NCI-H446 treated with DMSO at 0.1 percent for 48 hours (cell line): ENCODE results near the gene ZER1.
A peak's percentile ranks its signal among the peaks of the same experiment; 100 is the strongest.

Experiments used
- DNase-seq: peaks from one replicate; lab custom pipeline; 2025; lab: John Stamatoyannopoulos, UW

ZER1 gene

DNA sequence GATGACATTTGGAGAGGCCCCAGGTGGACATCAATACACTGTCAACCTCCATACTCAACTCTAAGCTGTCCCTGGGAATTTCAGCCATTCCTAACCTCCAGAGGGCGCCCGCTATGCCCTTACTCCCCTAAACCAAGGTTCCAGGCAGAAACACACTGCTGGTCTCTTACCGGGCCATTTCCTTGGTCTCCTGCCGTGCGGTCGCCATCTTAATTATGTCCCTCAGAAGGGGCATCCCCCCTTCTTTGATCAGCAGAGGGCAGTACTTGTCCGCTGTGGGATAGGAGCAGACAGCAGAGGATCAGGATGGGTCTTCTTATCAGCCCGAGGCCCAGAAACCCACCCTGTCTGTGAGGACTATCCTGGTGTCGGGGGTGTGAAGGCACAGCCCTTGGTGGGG lies 38.5 kb downstream of the ZER1 start:
- DNase-seq, result no peak

DNA sequence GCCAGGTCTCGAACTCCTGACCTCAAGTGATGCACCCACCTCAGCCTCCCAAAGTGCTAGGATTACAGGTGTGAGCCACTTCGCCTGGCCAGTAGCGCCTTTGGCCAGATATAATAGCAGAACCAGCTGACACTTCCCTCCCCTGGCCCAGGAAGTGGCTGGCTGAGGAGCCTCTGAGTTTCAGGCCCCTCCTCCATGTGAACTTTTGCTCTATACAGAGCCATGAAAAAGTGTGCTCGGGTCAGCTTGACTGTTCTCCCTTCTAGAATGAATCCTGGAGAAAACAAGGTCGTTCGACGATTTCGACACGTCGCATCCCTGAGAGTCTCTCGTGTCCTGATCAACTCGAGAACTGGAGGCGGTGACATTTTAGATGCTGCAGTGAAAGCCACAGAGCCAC lies 39.2 kb downstream of the ZER1 start:
- DNase-seq, result no peak

DNA sequence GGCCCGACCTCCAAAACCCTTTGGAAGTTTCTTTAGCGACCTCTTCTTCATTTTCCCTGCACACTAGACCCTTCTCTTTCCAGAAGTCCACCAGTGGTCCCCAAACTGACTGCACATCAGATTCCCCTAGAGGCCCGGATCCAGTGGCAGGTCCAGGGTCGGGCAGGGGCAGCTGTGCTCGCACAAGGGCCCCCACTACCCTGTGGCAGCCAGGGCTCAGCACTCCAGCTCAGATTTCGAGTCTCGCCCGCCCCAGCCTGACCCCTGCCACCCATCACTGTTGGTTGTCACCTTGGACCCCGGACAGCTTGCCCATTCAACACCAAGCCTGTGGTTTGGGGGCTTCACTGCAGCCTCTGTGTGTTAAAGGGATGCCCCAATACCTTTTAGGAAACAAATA lies 40.0 kb downstream of the ZER1 start:
- no peak for DNase-seq

GRCh38 chr9:128731093-128731492 lies 40.6 kb downstream of the ZER1 start:
- no peak for DNase-seq

- no peak for DNase-seq
Measured at GRCh38 chr9:128729766-128730517, 41.8 kb downstream of the ZER1 start.

GRCh38 chr9:128729302-128729701 lies 42.4 kb downstream of the ZER1 start:
- no peak for DNase-seq

DNA sequence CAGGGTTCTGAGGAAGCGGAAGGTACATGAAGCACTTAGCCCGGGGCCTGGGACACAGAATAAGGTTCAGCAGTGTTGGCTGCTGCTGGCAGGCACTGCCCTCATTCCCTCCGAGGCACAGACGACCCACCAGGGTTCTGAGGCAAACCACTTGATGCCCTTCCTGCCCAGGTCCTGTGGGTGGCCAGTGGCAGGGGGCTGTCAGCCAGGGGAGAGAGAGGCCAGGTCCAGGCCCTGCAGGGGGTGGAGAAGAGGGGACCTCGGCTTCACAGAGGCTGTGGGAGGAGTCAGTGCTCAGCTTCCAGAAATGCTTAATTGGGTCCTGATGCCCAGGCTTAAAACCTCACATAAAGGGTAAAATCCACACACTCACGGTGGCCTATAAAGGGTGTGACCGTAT lies 43.4 kb downstream of the ZER1 start:
- DNase-seq, result no peak

DNA sequence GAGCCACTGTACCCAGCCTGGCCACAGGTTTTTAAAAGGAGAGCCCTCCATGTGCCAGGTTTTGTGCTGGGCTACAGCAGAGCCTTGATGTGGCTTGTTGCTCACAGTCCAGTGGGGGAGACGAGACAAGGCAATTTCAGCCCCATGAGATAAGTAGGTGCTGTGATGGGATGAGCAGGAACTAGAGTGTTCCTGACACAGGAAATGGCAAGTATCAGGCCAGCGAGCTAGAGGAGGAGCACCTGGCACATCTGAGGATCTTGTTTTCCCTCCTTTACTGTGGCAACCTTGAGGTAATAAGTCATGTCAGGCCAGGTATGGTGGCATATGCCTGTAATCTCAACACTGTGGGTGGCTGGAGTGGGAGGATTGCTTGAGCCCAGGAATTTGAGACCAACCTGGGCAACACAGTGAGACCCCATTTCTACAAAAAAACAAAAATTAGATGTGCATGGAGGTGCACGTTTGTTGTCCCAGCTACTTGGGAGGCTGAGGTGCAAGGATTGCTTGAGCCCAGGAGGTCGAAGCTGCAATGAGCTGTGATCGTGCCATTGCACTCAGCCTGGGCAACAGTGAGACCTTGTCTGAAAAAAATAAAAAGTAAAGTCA lies 44.0 kb downstream of the ZER1 start:
- no peak for DNase-seq

DNA sequence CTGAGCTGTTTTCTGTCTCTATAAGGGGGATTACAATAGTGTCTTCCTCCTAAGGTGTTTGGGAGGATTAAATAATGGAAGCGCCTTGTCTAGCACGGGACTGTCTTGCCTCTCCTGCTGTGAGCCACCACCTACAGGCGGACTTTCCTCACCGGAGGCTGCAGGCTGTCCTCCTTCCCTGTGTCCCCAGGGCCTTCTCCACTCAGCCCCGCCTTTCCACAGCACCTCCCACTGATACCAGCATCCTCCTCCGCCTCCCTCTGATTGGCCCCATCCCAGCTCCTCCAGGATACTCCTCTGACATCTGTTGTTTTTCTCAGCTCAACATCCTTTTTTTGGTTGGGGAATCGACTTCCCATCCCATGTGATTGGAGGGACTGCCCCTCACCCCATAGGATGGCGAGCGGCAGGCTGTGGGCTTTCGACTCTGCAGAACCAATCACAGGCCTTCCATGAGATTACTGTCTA lies 46.9 kb downstream of the ZER1 start:
- peak; percentile 79 for DNase-seq

- DNase-seq, result peak; percentile 92
Measured at GRCh38 chr9:128723866-128724743, 47.6 kb downstream of the ZER1 start, which contains the start of gene ZDHHC12. Gene ZDHHC12 (minus strand): TSS chr9:128724127. CDS start chr9:128724093, 34 bp downstream.

GRCh38 chr9:128723352-128723865 lies 48.3 kb downstream of the ZER1 start:
- no peak for DNase-seq

DNA sequence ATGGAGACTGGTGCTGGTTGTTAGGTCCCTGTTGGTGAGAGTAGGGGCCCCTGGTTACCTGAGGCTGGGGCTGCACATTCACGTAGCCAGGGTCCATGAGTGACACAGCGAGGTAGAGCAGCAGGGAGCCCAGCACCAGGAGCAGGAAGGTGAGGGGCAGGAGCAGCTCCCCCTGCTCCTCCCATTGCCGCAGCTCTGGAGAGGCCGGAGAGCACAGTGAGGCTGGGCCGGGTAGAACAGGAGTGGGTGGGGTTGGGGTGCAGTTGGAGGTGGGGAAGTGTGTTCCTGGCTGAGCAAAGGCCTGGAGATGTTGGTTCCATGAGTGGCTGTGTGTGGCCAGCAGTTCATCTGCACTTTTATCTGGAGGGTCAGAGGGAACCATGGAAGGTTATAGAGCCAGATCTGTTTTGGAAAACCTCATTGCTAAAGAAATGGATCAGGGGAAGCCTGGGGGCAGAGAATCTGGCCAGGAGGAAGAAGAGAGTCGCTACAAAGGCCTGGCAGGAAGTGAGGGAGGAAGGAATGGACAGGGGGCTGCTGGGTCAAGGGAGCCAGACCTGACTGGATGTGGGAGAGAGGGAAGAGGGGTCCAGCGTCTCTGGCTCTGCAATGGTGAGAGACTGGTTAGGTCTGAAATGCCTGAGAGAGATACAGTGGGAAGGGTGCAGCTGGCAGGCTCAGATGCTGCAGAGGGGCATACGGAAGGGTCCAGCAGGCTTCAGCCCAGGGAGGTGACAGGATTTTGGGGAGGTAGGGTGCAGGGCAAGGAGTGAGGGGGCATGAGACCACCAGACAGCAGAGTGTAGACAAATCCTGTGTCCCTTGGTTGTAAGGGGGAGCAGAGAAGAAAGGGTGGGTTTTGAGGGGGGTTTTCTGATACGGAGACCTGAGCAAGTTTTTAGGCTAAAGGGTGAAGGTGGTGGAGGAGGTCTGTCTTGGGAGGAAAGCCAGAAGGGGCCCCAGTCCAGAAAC lies 49.1 kb downstream of the ZER1 start:
- no peak for DNase-seq

GRCh38 chr9:128721487-128722010 lies 50.2 kb downstream of the ZER1 start:
- no peak for DNase-seq

- DNase-seq, result no peak
Measured at GRCh38 chr9:128720841-128721486, 50.8 kb downstream of the ZER1 start.

DNA sequence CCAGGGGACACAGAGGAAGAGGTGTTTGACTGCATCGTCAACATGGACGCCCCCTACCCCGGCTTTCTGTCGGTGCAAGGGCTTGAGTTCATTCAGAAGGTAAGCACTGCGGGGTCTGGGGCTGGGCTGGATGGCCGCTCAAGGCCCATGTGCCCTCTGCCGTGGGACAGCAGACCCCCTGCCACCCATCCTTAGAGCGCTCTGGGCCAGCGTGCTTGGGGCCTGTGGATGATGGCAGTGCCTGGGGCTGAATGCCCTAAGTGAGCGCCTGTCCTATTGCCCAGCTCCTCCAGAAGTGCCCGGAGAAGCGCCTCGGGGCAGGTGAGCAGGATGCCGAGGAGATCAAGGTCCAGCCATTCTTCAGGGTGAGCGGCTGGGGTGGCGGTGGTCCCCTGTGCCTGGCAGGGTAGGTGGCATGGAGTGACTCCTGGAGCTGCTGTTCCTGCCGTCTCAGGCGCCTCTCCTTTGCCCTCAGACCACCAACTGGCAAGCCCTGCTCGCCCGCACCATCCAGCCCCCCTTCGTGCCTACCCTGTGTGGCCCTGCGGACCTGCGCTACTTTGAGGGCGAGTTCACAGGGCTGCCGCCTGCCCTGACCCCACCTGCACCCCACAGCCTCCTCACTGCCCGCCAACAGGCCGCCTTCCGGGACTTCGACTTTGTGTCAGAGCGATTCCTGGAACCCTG lies 51.7 kb downstream of the ZER1 start:
- DNase-seq, result no peak

GRCh38 chr9:128718475-128718874 lies 53.3 kb downstream of the ZER1 start:
- no peak for DNase-seq

DNA sequence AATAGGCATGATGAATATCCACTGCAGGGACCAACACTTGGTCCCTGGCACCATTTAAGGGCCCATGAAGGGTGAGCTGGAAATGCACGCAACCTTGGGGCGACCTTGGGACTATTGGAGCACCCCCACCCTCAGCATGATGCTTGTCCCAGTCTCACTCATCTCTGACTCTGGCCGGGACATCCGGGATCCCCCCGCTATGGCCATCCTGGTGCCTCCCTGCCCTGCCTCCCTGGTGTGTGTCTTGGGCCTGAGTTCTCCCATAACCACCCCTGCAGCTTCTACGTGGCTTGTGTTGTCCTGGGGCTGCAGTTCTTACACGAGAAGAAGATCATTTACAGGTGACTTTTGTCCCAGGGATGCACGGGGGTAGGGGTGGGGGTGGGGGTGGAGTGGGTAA lies 53.7 kb downstream of the ZER1 start:
- no peak for DNase-seq

DNA sequence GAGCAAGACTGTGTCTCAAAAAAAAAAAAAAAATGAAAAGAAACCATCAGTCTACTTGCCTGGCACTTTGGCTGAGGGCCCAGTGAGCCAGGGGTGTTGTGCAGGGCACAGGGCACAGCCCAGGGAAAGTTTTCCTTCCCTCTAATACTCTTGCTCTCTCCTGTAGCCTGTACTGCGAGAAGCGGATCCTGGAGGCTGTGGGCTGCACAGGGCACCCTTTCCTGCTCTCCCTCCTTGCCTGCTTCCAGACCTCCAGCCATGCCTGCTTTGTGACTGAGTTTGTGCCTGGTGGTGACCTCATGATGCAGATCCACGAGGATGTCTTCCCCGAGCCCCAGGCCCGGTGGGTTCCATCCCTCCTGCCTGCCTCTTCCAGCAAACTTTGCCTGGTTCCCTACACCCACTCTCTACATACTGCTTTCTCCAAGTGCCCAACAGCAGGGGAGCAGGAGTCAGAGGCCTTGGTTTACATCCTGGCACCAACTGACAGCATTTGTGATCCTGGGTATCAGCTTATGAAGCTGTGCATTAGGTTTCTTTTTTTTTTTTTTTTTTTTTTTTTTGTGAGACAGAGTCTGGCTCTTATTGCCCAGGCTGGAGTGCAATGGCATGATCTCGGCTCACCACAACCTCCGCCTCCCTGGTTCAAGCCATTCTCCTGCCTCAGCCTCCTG lies 55.0 kb downstream of the ZER1 start:
- DNase-seq, result no peak

- DNase-seq, result no peak
Measured at GRCh38 chr9:128715436-128715750, 56.3 kb downstream of the ZER1 start.
